IMR-90 (cell line): Measurements from ENCODE around the gene SLBP. TPM values are rescaled to one million over a fixed set of nuclear protein-coding genes. Genes with fewer than 3 reads are reported as not detected.

Experiments
- ATAC-seq: fragments of 200-7000 bp; cut with Tn5 transposase; 2 replicates; pipeline ENCODE4 v1.9.1; 2020; ENCODE audit warnings: low read depth, mild to moderate bottlenecking, moderate library complexity
- BruUV-seq: library from RNA; stranded (reverse); fragments of 400-500 nt; replicated peaks from 2 replicates; lab custom pipeline; 2021; lab: Mats Ljungman, UMichigan
- CTCF ChIA-PET: fragments of 300-600 bp; formaldehyde crosslinking; extraction: SDS; loops from one replicate; lab custom pipeline; 2021; ENCODE audit warnings: antibody characterized with exemption; lab: Yijun Ruan, JAX
- POLR2A ChIA-PET: fragments of 300-600 bp; sonication (Branson Sonifier 250); formaldehyde crosslinking; loops from one replicate; lab custom pipeline; 2022; ENCODE audit warnings: antibody characterized with exemption; ENCODE audit not compliant: unreplicated experiment; lab: Charles Lee
- DNase-seq: peaks from one replicate; pipeline ENCODE4 v3.0.0; 2013
- H2AFZ ChIP-seq: replicated peaks from 2 replicates; pipeline ENCODE3; 2013; ENCODE audit warnings: low read length, mild to moderate bottlenecking; ENCODE audit not compliant: poor library complexity
- H2AK5ac ChIP-seq: 2 replicates; pipeline ENCODE4 v1.6.1; 2013; ENCODE audit warnings: low read depth, low read length, inconsistent platforms
- H2AK9ac ChIP-seq: replicated peaks from 2 replicates; pipeline ENCODE3; 2013; ENCODE audit warnings: mild to moderate bottlenecking, low read depth, low read length, moderate library complexity; ENCODE audit not compliant: poor library complexity
- H2BK120ac ChIP-seq: 2 replicates; pipeline ENCODE4 v1.6.1; 2013; ENCODE audit warnings: low read depth, low read length, inconsistent platforms
- H2BK15ac ChIP-seq: 3 replicates; pipeline ENCODE4 v1.6.1; 2013; ENCODE audit warnings: low read depth, low read length, inconsistent platforms
- H2BK20ac ChIP-seq: 2 replicates; pipeline ENCODE4 v1.6.1; 2013; ENCODE audit warnings: low read depth, mild to moderate bottlenecking, inconsistent platforms, low read length, moderate library complexity
- H2BK5ac ChIP-seq: 2 replicates; pipeline ENCODE4 v1.6.1; 2013; ENCODE audit warnings: mild to moderate bottlenecking, low read depth, low read length, inconsistent platforms; ENCODE audit not compliant: poor library complexity, severe bottlenecking
- H3K14ac ChIP-seq: replicated peaks from 2 replicates; pipeline ENCODE4 v1.6.1; 2013; ENCODE audit warnings: low read depth, low read length, inconsistent platforms
- H3K18ac ChIP-seq: 2 replicates; pipeline ENCODE4 v1.6.1; 2013; ENCODE audit warnings: low read depth, low read length, control low read depth
- H3K23ac ChIP-seq: 2 replicates; pipeline ENCODE4 v1.6.1; 2013; ENCODE audit warnings: low read depth, low read length, inconsistent platforms
- H3K27ac ChIP-seq: 2 replicates; pipeline ENCODE4 v1.5.1; 2013; ENCODE audit warnings: mild to moderate bottlenecking, control low read depth, low read length; ENCODE audit not compliant: insufficient read depth
- H3K27me3 ChIP-seq: 2 replicates; pipeline ENCODE4 v1.6.1; 2013; ENCODE audit warnings: low read length; ENCODE audit not compliant: control insufficient read depth, insufficient read depth
- H3K36me3 ChIP-seq: 2 replicates; pipeline ENCODE4 v1.6.1; 2013; ENCODE audit warnings: low read length, mixed read lengths; ENCODE audit not compliant: control insufficient read depth, insufficient read depth
- H3K4ac ChIP-seq: 2 replicates; pipeline ENCODE4 v1.6.1; 2013; ENCODE audit warnings: low read depth, low read length, inconsistent platforms
- H3K4me1 ChIP-seq: 2 replicates; pipeline ENCODE4 v1.6.1; 2013; ENCODE audit warnings: low read length, mixed read lengths; ENCODE audit not compliant: control insufficient read depth, insufficient read depth
- H3K4me2 ChIP-seq: 2 replicates; pipeline ENCODE4 v1.6.1; 2013; ENCODE audit warnings: low read depth, mild to moderate bottlenecking, control low read depth, low read length, moderate library complexity
- H3K4me3 ChIP-seq: 2 replicates; pipeline ENCODE4 v1.5.1; 2013; ENCODE audit warnings: low read depth, mild to moderate bottlenecking, control low read depth, low read length, moderate library complexity; ENCODE audit not compliant: insufficient read depth
- H3K56ac ChIP-seq: 2 replicates; pipeline ENCODE4 v1.6.1; 2013; ENCODE audit warnings: low read length, inconsistent platforms; ENCODE audit not compliant: insufficient read depth; ENCODE audit errors: extremely low read depth
- H3K79me1 ChIP-seq, 2 experiments: 2 replicates each; pipeline ENCODE4 v1.6.1; 2013; ENCODE audit warnings: low read length in 2 of 2, inconsistent platforms in 1 of 2, low read depth in 1 of 2
- H3K9ac ChIP-seq: 2 replicates; pipeline ENCODE4 v1.6.1; 2013; ENCODE audit warnings: low read depth, low read length, control low read depth
- H3K9me1 ChIP-seq: 2 replicates; pipeline ENCODE4 v1.6.1; 2013; ENCODE audit warnings: low read length, inconsistent platforms; ENCODE audit not compliant: insufficient read depth
- H3K9me3 ChIP-seq: 2 replicates; pipeline ENCODE4 v1.6.1; 2013; ENCODE audit warnings: low read length; ENCODE audit not compliant: control insufficient read depth, insufficient read depth
- H4K20me1 ChIP-seq: 2 replicates; pipeline ENCODE4 v1.6.1; 2013; ENCODE audit warnings: low read length, inconsistent platforms; ENCODE audit not compliant: insufficient read depth
- H4K5ac ChIP-seq: 2 replicates; pipeline ENCODE4 v1.6.1; 2013; ENCODE audit warnings: mild to moderate bottlenecking, low read depth, low read length, control low read depth
- H4K8ac ChIP-seq, 2 experiments: 2 replicates each; pipeline ENCODE4 v1.6.1; 2013; ENCODE audit warnings: low read depth in 2 of 2, low read length in 2 of 2, control low read depth in 1 of 2, inconsistent platforms in 1 of 2
- H4K91ac ChIP-seq: 2 replicates; pipeline ENCODE4 v1.6.1; 2013; ENCODE audit warnings: low read depth, low read length, inconsistent platforms; ENCODE audit not compliant: insufficient read depth
- BHLHE40 ChIP-seq: fragments of 150-350 bp; IDR thresholded peaks from 2 replicates; pipeline ENCODE4 v1.6.1; 2016; ENCODE audit warnings: mild to moderate bottlenecking, low read depth, low read length
- CTCF ChIP-seq: conservative IDR thresholded peaks from 2 replicates; pipeline ENCODE4 v1.5.1; 2012; ENCODE audit warnings: mild to moderate bottlenecking, low read depth, low read length, improper control_type of control experiment
- MAZ ChIP-seq: IDR thresholded peaks from 2 replicates; pipeline ENCODE4 v1.6.1; 2012; ENCODE audit warnings: low read depth, mild to moderate bottlenecking, low read length, improper control_type of control experiment, moderate library complexity, borderline replicate concordance
- POLR2A ChIP-seq: IDR thresholded peaks from 2 replicates; pipeline ENCODE4 v1.6.1; 2012; ENCODE audit warnings: mild to moderate bottlenecking, low read depth, low read length
- RCOR1 ChIP-seq: IDR thresholded peaks from 2 replicates; pipeline ENCODE4 v1.6.1; 2012; ENCODE audit warnings: mild to moderate bottlenecking, low read length, improper control_type of control experiment; ENCODE audit not compliant: insufficient replicate concordance
- RFX5 ChIP-seq: IDR thresholded peaks from 2 replicates; pipeline ENCODE4 v1.8.0; 2012; ENCODE audit warnings: low read depth, mild to moderate bottlenecking, low read length, moderate library complexity
- WGBS, 2 experiments: methylation state at CpG; one replicate each; pipeline versions ENCODE4 v1.1.5 to v1.1.7; 2013; ENCODE audit warnings: missing lambda C conversion rate in 2 of 2; ENCODE audit not compliant: insufficient read length in 1 of 2; ENCODE audit errors: extremely low coverage in 2 of 2; 5-methylcytosine and 5-hydroxymethylcytosine counted together
- dilution Hi-C: fragments of 300-500 bp; cut with HindIII; formaldehyde crosslinking; loops from one replicate; pipeline ENCODE4 v1.14.3; 2018; ENCODE audit warnings: low sequenced_read_pairs; ENCODE audit not compliant: unreplicated experiment
- in situ Hi-C: fragments of 300-500 bp; cut with MboI; formaldehyde crosslinking; loops from 3 replicates; pipeline ENCODE4 v1.14.3; 2019; ENCODE audit warnings: low sequenced_read_pairs, inconsistent platforms, mixed read lengths
- intact Hi-C: fragments of 100-400 bp; cut with micrococcal nuclease; formaldehyde crosslinking; loops from 2 replicates; pipeline ENCODE4 v1.10.0; 2022
- polyA plus RNA-seq, 3 experiments: library from polyadenylated mRNA; depleted of rRNA; stranded (reverse); fragments of >200 nt; gene quantifications; 2 replicates each; pipeline ENCODE4 v1.2.3, GENCODE V29; 2012; ENCODE audit warnings: low replicate concordance in 1 of 3
- total RNA-seq: library from RNA; depleted of rRNA; stranded (reverse); fragments of >200 nt; gene quantifications from 2 replicates; pipeline ENCODE4 v1.2.3, GENCODE V29; 2012

The SLBP gene
- total and polyA plus RNA-seq, 2 of the 4 experiments (the other 2 are of a cell fraction): 64.9 to 66.1 TPM

- TF ChIP-seq BHLHE40: no peak
- TF ChIP-seq MAZ: no peak
- no peak for TF ChIP-seq RFX5
- no peak for TF ChIP-seq POLR2A
Observed at GRCh38 chr4:1658581-1658980, 53.5 kb downstream of the SLBP start (continued).

- H3K27ac ChIP-seq: no peak overlapping the region
- ChIA-PET CTCF (no interaction called here), POLR2A (no interaction called here)
- H3K23ac ChIP-seq: no peak overlapping the region
- H4K91ac ChIP-seq: no peak overlapping the region
- ATAC-seq: no peak
- no peak overlapping the region for H3K56ac ChIP-seq
- no peak overlapping the region for H2BK120ac ChIP-seq
- no peaks in the 10 kb centered on the region for H4K20me1 ChIP-seq
- no peak for DNase-seq
- H2BK5ac ChIP-seq: no peak overlapping the region
- no peak overlapping the region for H3K4me2 ChIP-seq
- no peak overlapping the region for H2AK9ac ChIP-seq
- no peak overlapping the region for H4K8ac ChIP-seq
- H3K9ac ChIP-seq: no peak overlapping the region
- H3K14ac ChIP-seq: no peak overlapping the region
- no peak overlapping the region for H2AK5ac ChIP-seq
- no peaks in the 10 kb centered on the region for H3K4me1 ChIP-seq
- no peak overlapping the region for H3K4ac ChIP-seq
- TF ChIP-seq RCOR1 (no peak), CTCF (no peak)
- H2BK20ac ChIP-seq: no peak overlapping the region
- BruUV-seq: no TSS peak
- H3K36me3 ChIP-seq: no peaks in the 10 kb centered on the region
- H3K79me1 ChIP-seq: no peaks in the 10 kb centered on the region
- no peaks in the 10 kb centered on the region; the same call in 1 of the 2 replicates for H3K9me1 ChIP-seq
- no peaks in the 10 kb centered on the region for H3K9me3 ChIP-seq
- WGBS, 2 experiments: 95% methylated on average over 8 of the region's 12 CpGs; no CpG with 5 or more reads in 1 of the 2 experiments
- dilution Hi-C loops: no loop called here
- H3K4me3 ChIP-seq: no peak overlapping the region
- no peak overlapping the region for H4K5ac ChIP-seq
- no peak overlapping the region for H3K18ac ChIP-seq
- no peaks in the 10 kb centered on the region for H3K27me3 ChIP-seq
- in situ Hi-C loops: no loop called here
- H2BK15ac ChIP-seq: no peak overlapping the region
- intact Hi-C loops: no loop called here
- no peak overlapping the region for H2AFZ ChIP-seq
Observed at GRCh38 chr4:1658146-1658545, 54.0 kb downstream of the SLBP start.
